ENCODE results near the gene SCARB1.
"Not testable (repeated sequence)": the region's sequence is repeated elsewhere in the genome, so short reads cannot be mapped to it uniquely, and the experiment has no call there.

SCARB1 gene

DNA sequence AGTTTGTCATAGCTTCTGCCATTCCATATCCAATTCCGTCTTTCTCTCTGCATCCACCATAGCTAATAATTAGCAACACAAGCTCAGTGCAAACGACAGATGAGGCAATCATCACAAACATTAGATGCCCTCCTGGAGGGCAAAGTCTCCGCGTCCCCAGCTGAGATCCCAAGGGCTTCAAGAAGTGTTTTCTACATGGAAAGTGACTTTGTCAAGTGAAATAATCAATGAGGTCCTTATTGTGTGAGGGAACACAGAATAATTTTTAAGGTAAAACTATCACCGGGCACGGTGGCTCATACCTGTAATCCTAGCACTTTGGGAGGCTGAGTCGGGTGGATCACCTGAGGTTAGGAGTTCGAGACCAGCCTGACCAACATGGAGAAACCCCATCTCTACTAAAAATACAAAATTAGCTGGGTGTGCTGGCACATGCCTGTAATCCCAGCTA, 36.7 kb upstream of the SCARB1 start:
- H3K36me3 ChIP-seq (ENCODE audit: control insufficient read depth, low read depth, low read length); H3K4me3 ChIP-seq (ENCODE audit: low read length); H3K27me3 ChIP-seq (ENCODE audit: control insufficient read depth, insufficient read depth, low read length); H3K4me1 ChIP-seq (ENCODE audit: control insufficient read depth, low read depth, low read length); H3K9me3 ChIP-seq (ENCODE audit: control insufficient read depth, low read depth, low read length); H3K9ac ChIP-seq (ENCODE audit: low read length); H3K27ac ChIP-seq (ENCODE audit: low read length): not testable (repeated sequence)

DNA sequence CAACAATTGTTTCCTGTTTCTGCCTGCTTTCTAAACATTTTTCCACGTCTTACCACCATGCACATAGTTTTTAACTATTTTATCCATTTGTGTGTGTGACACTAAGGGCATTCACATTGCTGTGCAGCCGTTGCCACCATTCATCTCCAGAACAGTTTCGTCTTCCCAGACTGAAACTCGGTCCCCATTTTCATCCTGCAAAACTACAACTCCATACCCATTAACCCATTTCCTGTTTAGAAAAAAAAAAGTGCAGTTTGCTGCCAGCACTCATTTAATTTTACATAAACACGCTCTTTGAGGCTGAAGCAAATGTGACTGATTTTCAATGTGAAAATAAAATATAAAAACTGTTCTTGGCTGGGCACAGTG, 35.2 kb upstream of the SCARB1 start:
- Histone ChIP-seq H3K27ac (ENCODE audit: low read length) (no peak overlapping the region), H3K27me3 (ENCODE audit: control insufficient read depth, insufficient read depth, low read length) (no peaks in the 10 kb centered on the region), H3K36me3 (ENCODE audit: control insufficient read depth, low read depth, low read length) (no peaks in the 10 kb centered on the region), H3K9me3 (ENCODE audit: control insufficient read depth, low read depth, low read length) (no peaks in the 10 kb centered on the region), H3K4me1 (ENCODE audit: control insufficient read depth, low read depth, low read length) (no peaks in the 10 kb centered on the region), H3K9ac (ENCODE audit: low read length) (no peak overlapping the region), H3K4me3 (ENCODE audit: low read length) (no peak overlapping the region)

DNA sequence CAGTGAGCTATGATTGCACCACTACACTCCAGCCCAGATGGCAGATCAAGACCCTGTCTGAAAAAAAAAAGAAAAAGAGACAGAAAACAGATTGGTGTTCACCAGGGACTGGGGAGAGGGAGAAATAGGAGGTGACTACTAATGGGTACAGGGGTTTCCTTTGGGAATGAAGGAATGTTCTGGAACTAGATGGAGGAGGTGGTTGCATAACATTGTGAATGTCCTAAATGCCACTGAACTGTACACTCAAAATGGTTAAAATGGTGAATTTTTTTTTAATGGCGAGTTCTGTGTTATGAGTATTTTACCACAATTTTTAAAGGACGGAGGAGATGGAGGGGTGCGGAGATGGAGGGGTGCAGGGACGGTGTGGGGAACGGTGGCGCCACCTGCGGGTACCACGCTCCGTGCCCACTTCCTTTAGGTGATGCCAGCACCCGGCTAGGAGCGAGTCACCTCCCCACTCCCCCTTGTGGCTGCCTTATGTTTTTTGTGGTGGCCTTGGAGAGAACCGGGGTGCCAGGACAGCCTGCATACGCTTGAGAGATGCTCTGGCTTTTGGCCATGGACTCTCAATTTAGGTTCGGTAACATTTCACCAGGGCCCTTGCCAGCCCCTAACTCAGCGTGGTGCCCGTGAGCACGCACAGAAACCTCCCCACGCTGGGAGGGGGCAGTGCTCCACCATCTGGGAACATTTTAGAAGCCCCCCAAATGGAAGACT, 34.7 kb upstream of the SCARB1 start:
- Histone ChIP-seq H3K36me3 (ENCODE audit: control insufficient read depth, low read depth, low read length) (no peaks in the 10 kb centered on the region), H3K27me3 (ENCODE audit: control insufficient read depth, insufficient read depth, low read length) (no peaks in the 10 kb centered on the region), H3K27ac (ENCODE audit: low read length) (no peak overlapping the region), H3K4me3 (ENCODE audit: low read length) (no peak overlapping the region), H3K9ac (ENCODE audit: low read length) (no peak overlapping the region), H3K9me3 (ENCODE audit: control insufficient read depth, low read depth, low read length) (no peaks in the 10 kb centered on the region), H3K4me1 (ENCODE audit: control insufficient read depth, low read depth, low read length) (no peaks in the 10 kb centered on the region)

DNA sequence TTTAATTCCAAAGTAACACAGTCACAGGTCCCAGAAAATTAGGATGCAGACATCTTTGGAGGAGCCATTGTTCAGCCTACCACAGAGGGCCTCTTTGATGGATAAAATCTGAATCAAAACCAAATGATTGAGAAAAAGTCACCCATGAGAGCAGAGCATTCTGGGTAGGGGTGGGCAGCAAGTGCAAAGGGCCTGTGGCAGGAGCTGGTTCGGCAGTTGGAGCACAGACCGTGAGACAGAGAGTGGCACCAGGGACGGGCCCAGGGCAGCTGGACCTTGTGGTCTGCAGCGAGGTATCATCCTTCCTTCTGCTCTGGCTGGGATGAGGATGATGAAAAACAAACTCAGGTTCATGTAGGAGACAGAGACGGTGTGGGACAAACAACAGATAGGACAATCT, 32.8 kb upstream of the SCARB1 start:
- Histone ChIP-seq H3K4me1 (ENCODE audit: control insufficient read depth, low read depth, low read length) (no peaks in the 10 kb centered on the region), H3K9ac (ENCODE audit: low read length) (no peak overlapping the region), H3K27me3 (ENCODE audit: control insufficient read depth, insufficient read depth, low read length) (no peaks in the 10 kb centered on the region), H3K4me3 (ENCODE audit: low read length) (no peak overlapping the region), H3K27ac (ENCODE audit: low read length) (no peak overlapping the region), H3K9me3 (ENCODE audit: control insufficient read depth, low read depth, low read length) (no peaks in the 10 kb centered on the region), H3K36me3 (ENCODE audit: control insufficient read depth, low read depth, low read length) (no peaks in the 10 kb centered on the region)

DNA sequence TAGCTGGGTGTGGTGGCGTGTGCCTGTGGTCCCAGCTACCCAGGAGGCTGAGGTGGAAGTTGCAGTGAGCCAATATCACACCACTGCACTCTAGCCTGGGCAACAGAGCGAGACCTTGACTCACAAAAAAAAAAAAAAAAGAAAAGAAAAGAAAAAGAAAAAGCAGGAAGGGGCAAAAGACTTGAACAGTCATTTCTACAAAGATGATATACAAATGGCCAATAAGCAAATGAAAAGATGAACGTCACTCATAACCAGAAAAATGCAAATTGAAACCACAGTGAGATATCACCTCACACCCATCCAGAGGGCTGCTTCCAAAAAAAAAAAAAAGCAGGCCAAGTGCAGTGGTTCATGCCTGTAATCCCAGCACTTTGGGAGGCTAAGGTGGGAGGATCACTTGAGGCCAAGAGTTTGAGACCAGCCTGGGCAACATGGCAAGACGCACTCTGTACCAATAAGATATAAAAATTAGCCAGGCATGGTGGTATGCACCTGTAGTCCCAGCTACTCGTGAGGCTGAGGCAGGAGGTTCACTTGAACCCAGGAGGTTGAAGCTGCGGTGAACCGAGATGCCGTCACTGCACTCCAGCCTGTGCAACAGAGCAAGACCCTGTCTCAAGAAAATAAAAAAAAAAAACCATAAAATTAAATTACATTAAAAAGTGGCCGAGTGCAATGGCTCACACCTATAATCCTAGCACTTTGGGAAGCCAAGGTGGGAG, 30.3 kb upstream of the SCARB1 start:
- Histone ChIP-seq H3K27ac (ENCODE audit: low read length) (no peak overlapping the region), H3K36me3 (ENCODE audit: control insufficient read depth, low read depth, low read length) (no peaks in the 10 kb centered on the region), H3K4me3 (ENCODE audit: low read length) (no peak overlapping the region), H3K9ac (ENCODE audit: low read length) (no peak overlapping the region), H3K4me1 (ENCODE audit: control insufficient read depth, low read depth, low read length) (no peaks in the 10 kb centered on the region), H3K27me3 (ENCODE audit: control insufficient read depth, insufficient read depth, low read length) (no peaks in the 10 kb centered on the region), H3K9me3 (ENCODE audit: control insufficient read depth, low read depth, low read length) (no peaks in the 10 kb centered on the region)

DNA sequence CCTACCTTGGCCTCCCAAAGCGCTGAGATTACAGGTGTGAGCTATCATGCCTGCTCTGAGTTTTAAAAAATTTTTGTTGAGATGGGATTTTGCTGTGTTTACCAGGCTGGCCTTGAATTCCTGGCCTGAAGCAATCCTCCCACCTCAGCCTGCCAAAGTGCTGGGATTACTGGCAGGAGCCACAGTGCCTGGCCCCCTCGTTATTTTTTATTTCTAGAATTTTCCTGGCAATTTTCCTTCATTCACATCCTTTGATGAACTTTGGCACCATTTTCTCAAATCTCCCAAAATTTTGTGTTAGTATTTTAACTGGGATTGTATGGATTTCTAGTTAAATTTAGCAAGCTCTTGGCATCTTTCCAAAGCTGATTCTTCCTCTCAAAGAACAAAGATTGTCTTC, 24.6 kb upstream of the SCARB1 start:
- Histone ChIP-seq H3K4me3 (ENCODE audit: low read length) (no peak overlapping the region), H3K27ac (ENCODE audit: low read length) (no peak overlapping the region), H3K9me3 (ENCODE audit: control insufficient read depth, low read depth, low read length) (no peaks in the 10 kb centered on the region), H3K9ac (ENCODE audit: low read length) (no peak overlapping the region), H3K4me1 (ENCODE audit: control insufficient read depth, low read depth, low read length) (peaks cover 13% of the 10 kb centered on the region), H3K36me3 (ENCODE audit: control insufficient read depth, low read depth, low read length) (no peaks in the 10 kb centered on the region), H3K27me3 (ENCODE audit: control insufficient read depth, insufficient read depth, low read length) (no peaks in the 10 kb centered on the region)

DNA sequence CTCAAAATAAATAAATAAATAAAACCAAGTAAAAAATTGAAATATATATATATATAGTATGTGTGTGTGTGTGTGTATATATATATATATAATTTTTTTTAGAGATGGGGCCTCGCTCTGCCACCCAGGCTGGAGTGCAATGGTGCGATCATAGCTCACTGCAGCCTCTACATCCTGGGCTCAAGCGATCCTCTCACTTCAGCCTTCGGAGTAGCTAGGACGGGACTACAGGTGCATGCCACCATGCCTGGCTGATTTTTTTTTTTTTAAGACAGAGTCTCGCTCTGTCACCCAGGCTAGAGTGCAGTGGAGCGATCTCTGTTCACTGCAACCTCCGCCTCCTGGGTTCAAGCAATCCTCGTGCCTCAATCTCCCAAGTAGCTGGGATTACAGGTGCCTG, 24.1 kb upstream of the SCARB1 start:
- not testable (repeated sequence) for H3K36me3 ChIP-seq (ENCODE audit: control insufficient read depth, low read depth, low read length); H3K9me3 ChIP-seq (ENCODE audit: control insufficient read depth, low read depth, low read length); H3K27ac ChIP-seq (ENCODE audit: low read length); H3K9ac ChIP-seq (ENCODE audit: low read length); H3K27me3 ChIP-seq (ENCODE audit: control insufficient read depth, insufficient read depth, low read length); H3K4me3 ChIP-seq (ENCODE audit: low read length)
- peaks cover 13% of the 10 kb centered on the region for H3K4me1 ChIP-seq (ENCODE audit: control insufficient read depth, low read depth, low read length)

DNA sequence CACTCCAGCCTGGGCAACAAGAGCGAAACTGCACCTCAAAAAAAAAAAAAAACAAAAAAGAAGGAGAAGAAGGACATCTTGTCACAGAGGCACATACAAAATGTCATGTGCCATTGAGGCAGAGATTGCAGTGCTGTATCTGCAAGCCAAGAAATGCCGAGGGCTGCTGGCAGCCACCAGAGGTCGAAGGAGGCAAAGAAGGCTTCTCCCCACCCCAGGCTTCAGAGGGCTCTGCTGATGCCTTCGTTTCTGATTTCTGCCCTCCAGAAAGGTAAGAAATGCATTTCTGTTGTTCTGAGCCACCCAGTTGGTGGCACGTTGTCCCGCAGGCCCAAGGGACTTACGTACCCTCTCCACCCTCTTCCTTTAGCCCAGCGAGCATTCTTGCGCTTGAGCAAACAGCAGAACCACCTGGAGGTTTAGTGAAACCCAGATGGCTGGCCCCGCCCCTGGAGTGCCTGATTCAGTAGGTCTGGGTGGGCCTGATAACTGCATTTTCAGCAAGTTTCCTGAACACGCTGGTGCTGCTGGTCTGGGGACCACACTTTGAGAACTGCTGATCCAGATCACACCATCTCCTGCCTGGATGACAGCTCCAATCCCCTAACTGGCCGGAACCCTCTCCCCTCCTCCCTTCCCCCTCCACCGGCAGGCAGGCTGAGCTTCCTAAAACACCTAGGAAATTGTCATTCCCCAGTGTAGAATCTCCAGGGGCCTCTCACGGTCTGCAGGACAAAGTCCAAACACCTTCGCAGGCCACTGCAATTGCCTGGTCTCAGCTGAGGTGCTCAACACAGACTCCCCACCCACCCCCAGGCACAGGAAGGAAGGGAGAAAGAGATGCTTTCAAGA, 21.1 kb upstream of the SCARB1 start:
- H3K27me3 ChIP-seq (ENCODE audit: control insufficient read depth, insufficient read depth, low read length) = no peaks in the 10 kb centered on the region
- no peak overlapping the region for H3K27ac ChIP-seq (ENCODE audit: low read length)
- no peaks in the 10 kb centered on the region for H3K36me3 ChIP-seq (ENCODE audit: control insufficient read depth, low read depth, low read length)
- H3K9me3 ChIP-seq (ENCODE audit: control insufficient read depth, low read depth, low read length) = no peaks in the 10 kb centered on the region
- peaks cover 13% of the 10 kb centered on the region for H3K4me1 ChIP-seq (ENCODE audit: control insufficient read depth, low read depth, low read length)
- no peak overlapping the region for H3K9ac ChIP-seq (ENCODE audit: low read length)
- H3K4me3 ChIP-seq (ENCODE audit: low read length) = no peak overlapping the region

DNA sequence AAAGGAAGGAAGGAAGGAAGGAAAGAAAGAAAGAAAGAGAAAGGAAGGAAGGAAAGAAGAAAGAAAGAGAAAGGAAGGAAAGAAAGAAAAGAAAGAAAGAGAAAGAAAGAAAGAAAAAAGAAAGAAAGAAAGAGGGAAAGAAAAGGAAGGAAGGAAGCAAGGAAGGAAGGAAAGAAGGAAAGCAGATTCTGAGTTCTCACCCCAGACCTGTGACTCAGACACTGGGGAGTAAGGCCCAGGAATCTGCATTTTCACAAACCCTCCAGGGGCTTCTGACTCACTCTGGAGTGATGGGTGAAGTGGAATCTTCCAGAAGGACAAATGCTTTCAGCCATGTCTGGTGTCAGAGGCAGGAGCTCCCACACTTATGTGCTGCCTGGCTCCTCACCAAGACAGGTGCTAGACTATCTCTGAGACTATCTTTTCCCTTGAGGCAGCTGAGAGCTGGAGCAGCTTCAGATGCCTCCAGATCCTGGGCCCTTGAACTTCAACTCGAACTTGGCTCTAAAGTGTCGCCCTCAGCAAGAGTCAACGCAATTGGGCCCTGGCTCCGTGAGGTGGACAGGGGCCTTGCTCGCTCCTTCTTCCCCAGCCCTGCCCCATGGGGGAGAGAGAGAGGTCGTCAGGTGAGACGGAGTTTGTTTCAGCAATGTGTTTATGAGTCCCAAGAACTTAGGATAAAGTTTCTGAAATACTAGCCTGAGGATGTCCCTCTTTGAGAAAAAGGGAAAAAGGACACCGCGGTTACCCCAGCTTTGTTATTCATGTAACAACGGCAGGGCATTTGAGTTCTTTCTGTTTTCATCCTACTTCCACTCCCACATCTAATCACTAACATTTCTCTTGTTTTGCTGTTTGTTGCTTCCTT, 19.8 kb upstream of the SCARB1 start:
- Histone ChIP-seq H3K27me3 (ENCODE audit: control insufficient read depth, insufficient read depth, low read length) (no peaks in the 10 kb centered on the region), H3K36me3 (ENCODE audit: control insufficient read depth, low read depth, low read length) (no peaks in the 10 kb centered on the region), H3K4me1 (ENCODE audit: control insufficient read depth, low read depth, low read length) (peaks cover 13% of the 10 kb centered on the region), H3K4me3 (ENCODE audit: low read length) (no peak overlapping the region), H3K9me3 (ENCODE audit: control insufficient read depth, low read depth, low read length) (no peaks in the 10 kb centered on the region), H3K27ac (ENCODE audit: low read length) (no peak overlapping the region), H3K9ac (ENCODE audit: low read length) (no peak overlapping the region)

DNA sequence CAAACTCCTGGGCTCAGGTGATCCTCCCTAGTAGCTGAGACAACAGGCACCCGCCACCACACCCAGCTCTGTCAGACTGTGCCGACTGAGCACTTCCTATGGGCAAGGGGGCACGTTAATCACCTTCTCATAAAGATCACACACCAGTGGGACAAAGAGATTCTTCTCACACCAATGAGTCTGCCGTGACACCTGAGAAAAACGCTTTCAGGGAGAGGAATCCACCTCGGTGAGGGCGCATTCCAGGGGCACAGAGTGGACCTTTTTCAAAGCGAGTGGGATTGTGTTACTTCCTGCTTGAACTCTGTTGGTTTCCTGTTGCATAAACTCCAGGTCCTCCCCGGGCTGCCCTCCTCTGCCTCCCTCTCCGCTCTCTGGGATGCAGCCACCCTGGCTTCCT, 17.5 kb upstream of the SCARB1 start:
- no peaks in the 10 kb centered on the region for H3K27me3 ChIP-seq (ENCODE audit: control insufficient read depth, insufficient read depth, low read length)
- no peak overlapping the region for H3K4me3 ChIP-seq (ENCODE audit: low read length)
- H3K9ac ChIP-seq (ENCODE audit: low read length) = no peak overlapping the region
- H3K4me1 ChIP-seq (ENCODE audit: control insufficient read depth, low read depth, low read length) = peaks cover 13% of the 10 kb centered on the region
- no peaks in the 10 kb centered on the region for H3K9me3 ChIP-seq (ENCODE audit: control insufficient read depth, low read depth, low read length)
- no peak overlapping the region for H3K27ac ChIP-seq (ENCODE audit: low read length)
- no peaks in the 10 kb centered on the region for H3K36me3 ChIP-seq (ENCODE audit: control insufficient read depth, low read depth, low read length)

DNA sequence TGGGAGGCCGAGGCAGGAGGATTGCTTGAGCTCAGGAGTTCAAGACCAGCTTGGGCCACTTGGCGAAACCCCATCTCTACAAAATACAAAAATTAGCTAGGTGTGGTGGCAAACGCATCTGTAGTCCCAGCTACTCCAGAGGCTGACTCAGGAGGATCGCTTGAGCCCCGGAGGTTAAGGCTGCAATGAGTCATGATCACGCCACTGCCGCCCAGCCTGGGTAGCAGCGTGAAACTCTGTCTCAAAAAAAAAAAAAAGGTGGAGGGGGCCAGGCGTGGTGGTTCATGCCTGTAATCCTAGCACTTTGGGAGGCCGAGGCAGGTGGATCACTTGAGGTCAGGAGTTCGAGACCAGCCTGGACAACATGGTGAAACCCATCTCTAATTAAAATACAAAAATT, 16.7 kb upstream of the SCARB1 start:
- not testable (repeated sequence) for H3K36me3 ChIP-seq (ENCODE audit: control insufficient read depth, low read depth, low read length); H3K9me3 ChIP-seq (ENCODE audit: control insufficient read depth, low read depth, low read length); H3K4me3 ChIP-seq (ENCODE audit: low read length); H3K27ac ChIP-seq (ENCODE audit: low read length); H3K9ac ChIP-seq (ENCODE audit: low read length); H3K27me3 ChIP-seq (ENCODE audit: control insufficient read depth, insufficient read depth, low read length)
- H3K4me1 ChIP-seq (ENCODE audit: control insufficient read depth, low read depth, low read length) = peaks cover 13% of the 10 kb centered on the region
